K562 (cell line): Measurements from ENCODE around the gene CDK11B. TPM values are rescaled to one million over a fixed set of nuclear protein-coding genes. Genes with fewer than 3 reads are reported as not detected.

Experiments
- ATAC-seq: fragments of 200-7000 bp; cut with Tn5 transposase; 3 replicates; pipeline ENCODE4 v1.9.1; 2020; ENCODE audit warnings: moderate library complexity
- BruUV-seq: library from RNA; stranded (reverse); fragments of 400-500 nt; replicated peaks from 2 replicates; lab custom pipeline; 2021; lab: Mats Ljungman, UMichigan
- CTCF ChIA-PET: fragments of 300-600 bp; formaldehyde crosslinking; extraction: SDS; loops from one replicate; lab custom pipeline; 2021; ENCODE audit warnings: low intra/inter-chr PET ratio; lab: Yijun Ruan, JAX
- POLR2A ChIA-PET: fragments of 300-600, 350-650 bp; sonication (Branson Sonifier 250); formaldehyde crosslinking; extraction: SDS; loops from one replicate; lab custom pipeline; 2021; ENCODE audit warnings: antibody characterized with exemption, inconsistent platforms; lab: Yijun Ruan, JAX
- DNase-seq, 4 experiments: peaks; one replicate each; pipeline versions ENCODE4 v3.0.0 to v3.0.0-alpha.2; 2011 to 2018; ENCODE audit warnings: low spot score in 3 of 4, mixed read lengths in 3 of 4; ENCODE audit errors: extremely low read depth in 1 of 4
- FAIRE-seq: peaks from 2 replicates; lab custom pipeline; 2011; peaks lifted over from hg19 to GRCh38; lab: Jason Lieb, UNC
- H2AFZ ChIP-seq: 2 replicates; pipeline ENCODE4 v1.6.0; 2011; ENCODE audit warnings: low read depth, low read length, control low read depth, inconsistent platforms
- H3K27ac ChIP-seq: fragments of 200-600 bp; 3 replicates; pipeline ENCODE4 v1.8.0; 2011; ENCODE audit warnings: low read depth, mild to moderate bottlenecking, control low read depth, inconsistent platforms, low read length, moderate library complexity, mixed read lengths; ENCODE audit errors: extremely low read depth
- H3K27me3 ChIP-seq, 2 experiments: fragments of 300-600 bp in 1 of 2; 2 replicates in 1 of 2; 3 replicates in 1 of 2; pipeline versions ENCODE4 v1.6.0 to v1.8.0; 2011; ENCODE audit warnings: inconsistent platforms in 2 of 2, low read length in 2 of 2, mild to moderate bottlenecking in 1 of 2, mixed read lengths in 1 of 2, moderate library complexity in 1 of 2; ENCODE audit not compliant: control insufficient read depth in 2 of 2, insufficient read depth in 2 of 2
- H3K36me3 ChIP-seq: fragments of 300-600 bp; 3 replicates; pipeline ENCODE4 v1.8.0; 2011; ENCODE audit warnings: mild to moderate bottlenecking, low read length, inconsistent platforms; ENCODE audit not compliant: control insufficient read depth, insufficient read depth
- H3K4me1 ChIP-seq, 2 experiments: fragments of 200-600 bp in 1 of 2; replicated peaks in 1 of 2; 2 replicates in 1 of 2; 3 replicates in 1 of 2; pipeline versions ENCODE4 v1.5.1 to v1.8.0; 2011; ENCODE audit warnings: inconsistent platforms in 2 of 2, low read length in 2 of 2, mild to moderate bottlenecking in 1 of 2, mixed read lengths in 1 of 2, moderate library complexity in 1 of 2; ENCODE audit not compliant: control insufficient read depth in 2 of 2, insufficient read depth in 2 of 2
- H3K4me2 ChIP-seq: 2 replicates; pipeline ENCODE4 v1.6.1; 2011; ENCODE audit warnings: low read length, control low read depth, inconsistent platforms, mixed read lengths; ENCODE audit not compliant: insufficient read depth
- H3K4me3 ChIP-seq: fragments of 200-600 bp; sonication (generic), shearing (Covaris generic); 2 replicates; pipeline ENCODE4 v1.5.1; 2016; ENCODE audit warnings: control low read depth, inconsistent platforms
- H3K79me2 ChIP-seq: fragments of 200-600 bp; 3 replicates; pipeline ENCODE4 v1.8.0; 2011; ENCODE audit warnings: low read length, inconsistent platforms; ENCODE audit not compliant: control insufficient read depth, insufficient read depth
- H3K9ac ChIP-seq, 2 experiments: 2 replicates each; pipeline versions ENCODE4 v1.6.0 to v1.6.1; 2011; ENCODE audit warnings: low read depth in 2 of 2, low read length in 2 of 2, control low read depth in 1 of 2, inconsistent platforms in 1 of 2, mild to moderate bottlenecking in 1 of 2, mixed read lengths in 1 of 2; ENCODE audit not compliant: insufficient read depth in 1 of 2
- H3K9me1 ChIP-seq: one replicate; pipeline ENCODE4 v1.6.0; 2011; ENCODE audit warnings: inconsistent platforms, mild to moderate bottlenecking, low read length, moderate library complexity; ENCODE audit not compliant: control insufficient read depth, insufficient read depth
- H3K9me3 ChIP-seq: replicated peaks from 2 replicates; pipeline ENCODE4 v1.5.1; 2011; ENCODE audit warnings: low read depth, low read length, inconsistent platforms; ENCODE audit not compliant: control insufficient read depth, insufficient read depth
- H4K20me1 ChIP-seq: replicated peaks from 2 replicates; pipeline ENCODE4 v1.6.1; 2011; ENCODE audit warnings: low read length, inconsistent platforms, mixed read lengths; ENCODE audit not compliant: control insufficient read depth, insufficient read depth
- ARHGAP35 ChIP-seq: fragments of 450-650 bp; IDR thresholded peaks from 2 replicates; pipeline ENCODE4 v1.6.1; 2018; ENCODE audit not compliant: partially characterized antibody
- PHTF2 ChIP-seq: fragments of 250-450 bp; sonication (Bioruptor Pico); IDR thresholded peaks from 2 replicates; pipeline ENCODE4 v1.5.0; 2021; ENCODE audit warnings: mild to moderate bottlenecking
- THRAP3 ChIP-seq: fragments of 450-650 bp; IDR thresholded peaks from 2 replicates; pipeline ENCODE4 v1.6.1; 2016; ENCODE audit warnings: mild to moderate bottlenecking, inconsistent platforms, borderline replicate concordance
- ZBTB7A ChIP-seq: IDR thresholded peaks from 2 replicates; pipeline ENCODE4 v1.6.1; 2011; ENCODE audit warnings: low read depth, mild to moderate bottlenecking, low read length, moderate library complexity, borderline replicate concordance; ENCODE audit not compliant: control insufficient read depth
- ZNF263 ChIP-seq: sonication (generic); formaldehyde crosslinking; IDR thresholded peaks from 2 replicates; pipeline ENCODE4 v1.8.0; 2022; ENCODE audit warnings: mild to moderate bottlenecking, missing genetic modification reagents, borderline replicate concordance
- WGBS: fragments of 100-300 bp; shearing (Covaris generic); methylation state at CpG from one replicate; pipeline ENCODE4 v1.1.6; 2016; ENCODE audit warnings: low coverage, mixed read lengths; ENCODE audit not compliant: insufficient coverage; ENCODE audit errors: missing lambda C conversion rate; 5-methylcytosine and 5-hydroxymethylcytosine counted together
- in situ Hi-C: fragments of 300-500 bp; cut with MboI; formaldehyde crosslinking; loops from 4 replicates; pipeline ENCODE4 v1.15.0; 2018; ENCODE audit warnings: inconsistent platforms, mixed read lengths
- intact Hi-C: fragments of 100-400 bp; cut with micrococcal nuclease; formaldehyde crosslinking; loops from 2 replicates; pipeline ENCODE4 v1.14.2; 2022
- polyA plus RNA-seq, 8 experiments: library from polyadenylated mRNA; depleted of rRNA in 4 of 8; stranded (reverse) in 5 of 8; unstranded in 3 of 8; fragments of >200 nt; fragmentation: Nextera tagmentation in 2 of 8; fragmentation: Illumina TruSeq in 1 of 8; extraction: Ambion mirVana in 2 of 8; extraction: Trizol in 1 of 8; gene quantifications; 2 replicates each; pipeline versions ENCODE4 v1.2.1 to v1.2.3, GENCODE V29; 2011 to 2014; ENCODE audit warnings: inconsistent platforms in 1 of 8, missing spikeins in 1 of 8
- total RNA-seq, 7 experiments: library from RNA; depleted of rRNA in 6 of 7; stranded (reverse); fragments of >200 nt in 6 of 7; fragmentation: Illumina TruSeq in 2 of 7; extraction: Trizol in 2 of 7; gene quantifications; 2 replicates each; pipeline versions ENCODE4 v1.2.1 to v1.2.3, GENCODE V29; 2011 to 2021; ENCODE audit warnings: low replicate concordance in 1 of 7
- TF ChIP-seq, protein P1 (sequence below): fragments of 250-450 bp; sonication (Bioruptor Pico); IDR thresholded peaks from 2 replicates; pipeline ENCODE4 v1.8.0; 2021; ENCODE audit warnings: moderate library complexity, mild to moderate bottlenecking, inconsistent platforms
- TF ChIP-seq, protein P2 (sequence below): IDR thresholded peaks from 2 replicates; pipeline ENCODE4 v1.6.1; 2014; ENCODE audit warnings: antibody characterized with exemption

CDK11B gene
- total and polyA plus RNA-seq, 9 of the 15 experiments (the other 6 are each of a cell fraction or from before 2014, with no cell fraction given): 2.8 to 52.2 (median 19.5) TPM

DNA sequence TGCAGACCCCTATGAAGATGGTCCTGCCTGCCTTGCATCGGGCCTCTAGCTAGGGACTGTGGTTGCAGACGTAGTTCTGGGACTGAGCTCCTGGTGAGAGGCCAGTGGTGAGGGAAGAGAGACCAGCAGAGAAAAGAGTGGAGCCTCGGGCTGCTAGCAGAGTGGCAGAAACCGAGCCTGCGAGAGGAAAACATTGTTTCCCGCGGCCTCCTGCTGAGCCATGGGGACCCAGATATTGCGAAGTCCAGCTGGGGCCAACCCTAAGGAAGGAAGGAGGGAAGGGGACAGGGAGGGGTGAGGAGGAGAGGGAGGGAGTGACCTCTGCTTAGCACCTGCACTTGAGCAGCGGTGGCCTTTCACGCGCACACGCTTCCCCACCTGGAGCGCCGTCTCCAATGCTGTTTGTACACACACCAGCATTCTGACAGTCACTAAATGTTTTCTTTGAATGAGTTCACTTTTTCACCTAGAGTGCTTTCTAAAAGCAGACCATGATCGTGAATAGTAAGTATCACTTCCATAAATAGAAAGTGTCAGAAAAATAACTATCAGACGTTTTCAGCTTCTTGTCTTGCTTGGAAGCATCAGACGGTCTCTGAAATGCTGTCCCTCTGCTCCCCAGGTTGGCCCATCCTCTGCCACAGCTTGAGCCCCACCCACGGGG, 56.4 kb downstream of the CDK11B start (continued):
- TF ChIP-seq THRAP3 (no peak), ZNF263 (0 out of 2 replicates have a peak, but pooled peaks have one; percentile 29), PHTF2 (CRISPR knock-in tag) (no peak)

DNA sequence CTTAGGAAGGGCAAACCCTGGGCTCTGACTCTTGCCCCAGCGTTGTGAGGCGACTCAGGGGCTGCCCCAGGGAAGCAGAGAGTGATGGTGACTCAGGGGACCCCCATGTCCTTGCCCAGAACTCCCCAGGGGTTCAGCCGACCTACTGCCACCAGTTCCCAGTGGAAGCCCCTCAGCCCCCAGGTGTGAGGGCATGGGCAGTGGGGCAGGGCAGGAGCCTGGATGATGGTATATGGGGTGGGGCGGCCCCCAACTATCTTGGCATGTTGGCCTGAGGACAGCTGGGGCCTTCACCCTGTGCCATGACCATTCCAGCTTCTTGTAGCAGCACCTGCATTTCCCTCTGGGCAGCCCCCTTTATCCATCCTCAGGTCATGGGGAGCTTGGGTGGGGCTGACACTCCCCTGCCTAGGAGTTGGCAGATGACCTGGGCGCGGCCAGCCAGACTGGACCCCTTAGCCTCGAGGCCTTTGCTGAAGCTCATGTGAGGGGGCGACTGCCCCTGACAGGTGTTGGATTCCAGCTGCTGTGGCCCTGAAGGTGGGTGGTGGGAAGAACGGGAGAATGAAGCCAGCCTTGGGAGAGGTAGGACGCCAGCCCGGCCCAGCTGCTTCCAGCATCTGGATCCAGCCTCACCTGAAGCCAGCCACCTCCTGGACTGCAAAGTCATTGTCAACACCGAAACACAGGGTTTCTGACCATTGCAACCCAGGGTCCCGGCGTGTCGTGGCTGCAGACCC, 57.1 kb downstream of the CDK11B start:
- no peak overlapping the region for H3K4me2 ChIP-seq
- WGBS: 58% methylated on average over 15 of the region's 15 CpGs
- POLR2A ChIA-PET: interaction anchor here (0.7 to 5.9 kb wide), 5 partner anchors 8 to 22 kb away, joined by 3 to 61 read pairs (median 3); partner anchors contain the start of gene MIB2
- no peaks in the 10 kb centered on the region; the same call in 1 of the 2 replicates for H4K20me1 ChIP-seq
- peak overlapping the region in 1 of 2 experiments; percentile 73; a peak in 2 of 4 replicates for H3K9ac ChIP-seq
- DNase-seq (no peak), ATAC-seq (no peak), FAIRE-seq (no peak)
- H3K4me3 ChIP-seq: no peak overlapping the region
- no TSS peak for BruUV-seq
- H3K79me2 ChIP-seq: no peaks in the 10 kb centered on the region; the same call in 2 of the 3 replicates
- H3K9me1 ChIP-seq: no peaks in the 10 kb centered on the region
- H3K27me3 ChIP-seq: no peaks in the 10 kb centered on the region
- no peak overlapping the region for H3K27ac ChIP-seq
- 0 out of 2 replicates have a peak, but pooled peaks have one; percentile 27 for TF ChIP-seq ZBTB7A
- TF ChIP-seq, protein P1, sequence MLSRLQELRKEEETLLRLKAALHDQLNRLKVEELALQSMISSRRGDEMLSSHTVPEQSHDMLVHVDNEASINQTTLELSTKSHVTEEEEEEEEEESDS (CRISPR knock-in tag): no peak
- no peak for TF ChIP-seq ARHGAP35
- TF ChIP-seq, protein P2, sequence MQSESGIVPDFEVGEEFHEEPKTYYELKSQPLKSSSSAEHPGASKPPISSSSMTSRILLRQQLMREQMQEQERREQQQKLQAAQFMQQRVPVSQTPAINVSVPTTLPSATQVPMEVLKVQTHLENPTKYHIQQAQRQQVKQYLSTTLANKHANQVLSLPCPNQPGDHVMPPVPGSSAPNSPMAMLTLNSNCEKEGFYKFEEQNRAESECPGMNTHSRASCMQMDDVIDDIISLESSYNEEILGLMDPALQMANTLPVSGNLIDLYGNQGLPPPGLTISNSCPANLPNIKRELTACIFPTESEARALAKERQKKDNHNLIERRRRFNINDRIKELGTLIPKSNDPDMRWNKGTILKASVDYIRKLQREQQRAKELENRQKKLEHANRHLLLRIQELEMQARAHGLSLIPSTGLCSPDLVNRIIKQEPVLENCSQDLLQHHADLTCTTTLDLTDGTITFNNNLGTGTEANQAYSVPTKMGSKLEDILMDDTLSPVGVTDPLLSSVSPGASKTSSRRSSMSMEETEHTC: no peak
- intact Hi-C loops: no loop called here
- H3K4me1 ChIP-seq: peaks cover 20 to 91% of the 10 kb centered on the region in 2 experiments; a peak in 4 of 5 replicates
- no peaks in the 10 kb centered on the region for H3K36me3 ChIP-seq
- H3K9me3 ChIP-seq: no peaks in the 10 kb centered on the region
- H2AFZ ChIP-seq: no peak overlapping the region
- in situ Hi-C loops: no loop called here
- CTCF ChIA-PET: no interaction called here
